Glutamatergic neuron (in vitro differentiated cells): Measurements from ENCODE around the gene NMB. TPM values are rescaled to one million over a fixed set of nuclear protein-coding genes. Genes with fewer than 3 reads are reported as not detected.

Source experiments
- DNase-seq: peaks from one replicate; pipeline ENCODE4 v3.0.0; 2022
- H3K27ac Mint-ChIP-seq: one replicate; pipeline ENCODE4 v1.8.0; 2020; ENCODE audit warnings: mild to moderate bottlenecking, mixed read lengths, inconsistent platforms; ENCODE audit not compliant: unreplicated experiment
- H3K27me3 Mint-ChIP-seq: one replicate; pipeline ENCODE4 v1.8.0; 2020; ENCODE audit warnings: mild to moderate bottlenecking, moderate library complexity, mixed read lengths, inconsistent platforms; ENCODE audit not compliant: unreplicated experiment
- H3K36me3 Mint-ChIP-seq: one replicate; pipeline ENCODE4 v1.8.0; 2020; ENCODE audit warnings: mild to moderate bottlenecking, mixed read lengths, inconsistent platforms; ENCODE audit not compliant: unreplicated experiment
- H3K4me1 Mint-ChIP-seq: one replicate; pipeline ENCODE4 v1.8.0; 2020; ENCODE audit warnings: mild to moderate bottlenecking, low read depth, mixed read lengths, inconsistent platforms; ENCODE audit not compliant: unreplicated experiment
- H3K4me3 Mint-ChIP-seq: one replicate; pipeline ENCODE4 v1.8.0; 2020; ENCODE audit warnings: mild to moderate bottlenecking, mixed read lengths, inconsistent platforms; ENCODE audit not compliant: unreplicated experiment
- H3K9me3 Mint-ChIP-seq: one replicate; pipeline ENCODE4 v1.8.0; 2020; ENCODE audit warnings: mild to moderate bottlenecking, moderate library complexity, mixed read lengths, inconsistent platforms; ENCODE audit not compliant: unreplicated experiment
- total RNA-seq: library from RNA; stranded (reverse); fragmentation: NEBNext Ultra II Directional; extraction: Animal tissue kit (Norgen Biotek cat#: 25700); gene quantifications from one replicate; pipeline ENCODE4 v1.2.1, GENCODE V29; 2021; ENCODE audit not compliant: unreplicated experiment
- TF ChIP-seq, protein P1 (sequence below): fragments of 200-600 bp; sonication (generic); IDR thresholded peaks from one replicate; pipeline ENCODE4 v1.5.0; 2021; ENCODE audit not compliant: partially characterized antibody, unreplicated experiment

The NMB gene
- total RNA-seq, 1 donor from 2014 or later = 6.9 TPM

DNA sequence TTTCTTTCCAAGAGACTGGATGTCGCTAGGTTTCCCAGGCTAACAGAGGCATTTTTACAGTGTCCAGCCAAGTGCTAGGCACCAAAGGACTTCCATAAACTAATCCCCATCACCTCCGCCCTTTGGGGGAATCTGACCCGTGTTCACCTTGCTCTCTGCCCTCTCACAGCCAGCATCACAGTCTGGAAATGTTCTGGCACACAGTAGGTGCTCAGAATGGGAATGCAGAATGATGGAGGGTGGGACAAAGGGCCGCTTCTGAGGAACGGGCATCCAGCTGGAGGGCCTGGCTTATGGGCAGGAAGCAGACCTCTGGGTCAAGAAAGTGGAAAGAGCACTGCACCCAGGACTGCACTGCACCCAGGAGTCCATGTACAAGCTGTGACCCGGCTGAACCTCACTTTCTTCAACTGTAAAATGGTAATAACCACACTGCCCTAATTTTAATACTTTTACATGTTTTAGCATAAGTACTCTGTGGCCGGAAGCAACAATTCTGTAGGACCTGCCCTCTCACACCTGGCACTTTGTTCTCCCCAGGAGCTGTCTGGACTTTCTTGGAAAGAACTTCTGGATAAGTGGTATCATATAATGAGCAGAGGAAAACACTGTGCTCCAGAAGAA, 901 bp upstream of the NMB start:
- DNase-seq = no peak
- H3K4me3 Mint-ChIP-seq = peak overlapping the region; percentile 56
- peaks cover 6% of the 10 kb centered on the region for H3K9me3 Mint-ChIP-seq
- peaks cover 9% of the 10 kb centered on the region for H3K27me3 Mint-ChIP-seq
- H3K36me3 Mint-ChIP-seq = no peaks in the 10 kb centered on the region
- peak overlapping the region; percentile 4 for H3K27ac Mint-ChIP-seq
- TF ChIP-seq, protein P1, sequence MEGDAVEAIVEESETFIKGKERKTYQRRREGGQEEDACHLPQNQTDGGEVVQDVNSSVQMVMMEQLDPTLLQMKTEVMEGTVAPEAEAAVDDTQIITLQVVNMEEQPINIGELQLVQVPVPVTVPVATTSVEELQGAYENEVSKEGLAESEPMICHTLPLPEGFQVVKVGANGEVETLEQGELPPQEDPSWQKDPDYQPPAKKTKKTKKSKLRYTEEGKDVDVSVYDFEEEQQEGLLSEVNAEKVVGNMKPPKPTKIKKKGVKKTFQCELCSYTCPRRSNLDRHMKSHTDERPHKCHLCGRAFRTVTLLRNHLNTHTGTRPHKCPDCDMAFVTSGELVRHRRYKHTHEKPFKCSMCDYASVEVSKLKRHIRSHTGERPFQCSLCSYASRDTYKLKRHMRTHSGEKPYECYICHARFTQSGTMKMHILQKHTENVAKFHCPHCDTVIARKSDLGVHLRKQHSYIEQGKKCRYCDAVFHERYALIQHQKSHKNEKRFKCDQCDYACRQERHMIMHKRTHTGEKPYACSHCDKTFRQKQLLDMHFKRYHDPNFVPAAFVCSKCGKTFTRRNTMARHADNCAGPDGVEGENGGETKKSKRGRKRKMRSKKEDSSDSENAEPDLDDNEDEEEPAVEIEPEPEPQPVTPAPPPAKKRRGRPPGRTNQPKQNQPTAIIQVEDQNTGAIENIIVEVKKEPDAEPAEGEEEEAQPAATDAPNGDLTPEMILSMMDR = no peak
- H3K4me1 Mint-ChIP-seq = peaks cover 15% of the 10 kb centered on the region

DNA sequence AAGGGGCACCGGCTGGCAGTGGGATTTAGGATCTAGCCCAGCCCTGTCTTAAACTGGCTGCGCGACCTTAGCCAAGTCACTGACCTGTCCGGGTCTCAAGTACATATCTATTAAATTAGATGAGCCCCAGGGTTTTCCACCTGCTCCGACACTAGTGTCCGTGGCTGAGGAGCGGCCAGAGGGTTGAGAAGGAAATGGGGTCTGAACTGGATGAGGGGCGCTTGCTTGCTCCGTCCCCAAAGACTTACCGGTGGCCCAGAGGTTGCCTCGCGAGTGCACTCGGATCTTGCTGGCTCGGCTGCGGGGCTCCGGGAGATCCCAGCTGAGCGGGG, 285 bp downstream of the NMB start:
- H3K9me3 Mint-ChIP-seq = peaks cover 6% of the 10 kb centered on the region
- TF ChIP-seq, protein P1 = no peak
- no peak for DNase-seq
- H3K4me3 Mint-ChIP-seq = peak overlapping the region; percentile 76
- peaks cover 9% of the 10 kb centered on the region for H3K27me3 Mint-ChIP-seq
- H3K27ac Mint-ChIP-seq = no peak overlapping the region
- peaks cover 15% of the 10 kb centered on the region for H3K4me1 Mint-ChIP-seq
- H3K36me3 Mint-ChIP-seq = no peaks in the 10 kb centered on the region

DNA sequence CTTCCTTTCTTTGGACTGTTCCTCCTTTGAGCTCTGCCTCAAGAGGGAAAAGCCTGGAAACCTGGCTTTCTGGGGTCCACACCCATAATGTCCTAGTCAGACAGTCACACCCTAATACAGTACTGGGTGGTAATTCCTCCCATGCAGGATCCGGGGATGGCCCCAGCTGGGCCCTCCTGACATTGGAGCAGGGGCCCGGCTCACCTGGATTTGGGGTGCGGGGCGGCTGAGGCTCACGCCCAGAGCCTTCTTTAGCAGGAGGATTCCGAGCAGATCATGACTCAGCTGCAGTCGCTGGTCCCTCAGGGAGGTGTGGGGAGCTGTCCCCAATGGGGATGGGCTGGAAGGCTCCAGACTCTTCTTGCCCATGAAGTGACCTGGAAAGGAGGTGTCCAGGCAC, 1.0 kb downstream of the NMB start:
- H3K36me3 Mint-ChIP-seq = no peaks in the 10 kb centered on the region
- H3K4me1 Mint-ChIP-seq = peaks cover 14% of the 10 kb centered on the region
- no peak for DNase-seq
- peak overlapping the region; percentile 76 for H3K4me3 Mint-ChIP-seq
- TF ChIP-seq, protein P1 = no peak
- peaks cover 6% of the 10 kb centered on the region for H3K9me3 Mint-ChIP-seq
- H3K27ac Mint-ChIP-seq = no peak overlapping the region
- peaks cover 9% of the 10 kb centered on the region for H3K27me3 Mint-ChIP-seq

DNA sequence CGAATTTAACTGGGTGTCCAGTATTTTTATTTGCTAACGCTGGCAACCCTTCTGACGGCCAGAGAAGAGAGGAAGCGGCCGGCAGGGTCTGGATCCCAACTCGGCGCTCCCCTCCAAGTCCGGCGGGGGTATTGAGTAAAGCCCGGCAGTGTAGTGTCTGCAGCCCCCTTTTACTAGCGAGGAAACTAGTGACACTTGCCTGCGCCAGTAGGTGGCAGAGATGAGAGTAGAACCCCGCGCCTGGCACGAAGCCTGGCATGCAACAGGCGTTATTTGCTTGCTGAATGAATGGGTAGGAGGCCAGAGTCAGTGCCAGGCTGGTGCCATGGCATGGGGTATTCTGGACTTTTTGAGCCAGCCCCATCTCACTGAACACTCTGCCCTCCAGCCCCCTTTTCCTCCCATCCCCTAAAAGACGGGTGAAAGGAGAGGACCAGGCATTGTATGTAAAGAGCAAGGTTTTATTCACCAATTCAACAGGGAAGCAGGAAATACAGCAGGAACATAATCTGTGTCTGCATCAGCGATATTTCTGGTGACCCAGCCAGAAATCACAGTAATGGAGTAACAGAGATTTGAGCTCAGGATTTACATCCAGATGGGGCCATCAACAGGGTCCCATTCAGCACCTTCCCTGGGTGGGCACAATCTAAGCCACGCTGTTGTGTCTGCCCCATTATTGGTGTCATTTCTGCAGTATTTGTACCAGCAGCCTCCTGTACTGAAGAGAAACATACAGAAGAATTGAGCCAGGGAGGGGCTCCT, 3.1 kb downstream of the NMB start:
- peaks cover 7% of the 10 kb centered on the region for H3K27me3 Mint-ChIP-seq
- TF ChIP-seq, protein P1 = peak; percentile 61
- H3K36me3 Mint-ChIP-seq = no peaks in the 10 kb centered on the region
- no peak overlapping the region for H3K27ac Mint-ChIP-seq
- peaks cover 4% of the 10 kb centered on the region for H3K9me3 Mint-ChIP-seq
- DNase-seq = peak; percentile 77
- H3K4me1 Mint-ChIP-seq = peaks cover 10% of the 10 kb centered on the region
- peak overlapping the region; percentile 93 for H3K4me3 Mint-ChIP-seq
